ENCODE measurements around the gene BBLN.

The BBLN gene

DNA sequence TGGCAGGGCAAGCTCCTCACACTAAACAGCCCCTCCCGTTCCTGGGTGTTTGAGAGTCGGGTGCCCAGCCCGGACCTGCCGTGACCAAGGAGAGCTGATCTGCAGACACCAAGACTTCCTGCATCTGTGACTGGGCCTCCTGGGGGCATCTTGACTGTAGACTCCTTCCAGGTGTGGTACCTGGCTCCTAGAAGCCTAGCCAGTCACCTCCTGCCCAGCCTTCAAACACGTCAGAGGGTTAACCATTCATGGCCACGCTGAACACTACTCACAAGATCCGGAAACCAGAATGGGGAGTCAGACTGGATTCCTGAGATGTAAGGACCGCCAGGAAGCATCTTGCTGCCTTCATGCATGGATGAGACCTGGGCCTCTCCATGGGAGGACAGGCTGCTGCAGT lies 14.5 kb upstream of the BBLN start:
- no peak for DNase-seq (ENCODE audit: low read depth)

DNA sequence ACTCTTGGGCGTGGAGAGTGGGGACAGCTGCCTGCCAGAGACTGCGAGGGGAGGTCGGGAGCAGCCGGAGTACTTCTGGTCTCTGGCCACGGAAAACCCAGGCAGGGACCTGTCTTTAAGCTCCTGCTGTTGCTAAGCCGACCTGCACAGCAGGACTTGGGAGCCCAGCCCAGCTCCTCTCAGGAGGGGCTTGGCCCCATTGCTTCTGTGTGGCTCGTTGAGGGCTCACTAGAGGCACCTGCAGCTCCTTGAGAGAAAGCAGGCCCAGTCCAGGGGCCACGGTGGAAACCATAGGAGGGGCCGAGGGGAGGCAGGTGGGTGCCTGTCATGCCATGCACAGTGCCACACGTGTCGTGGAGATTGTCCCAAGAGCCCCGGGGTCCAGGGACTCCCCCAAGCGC lies 14.1 kb upstream of the BBLN start:
- no peak for DNase-seq (ENCODE audit: low read depth)

DNA sequence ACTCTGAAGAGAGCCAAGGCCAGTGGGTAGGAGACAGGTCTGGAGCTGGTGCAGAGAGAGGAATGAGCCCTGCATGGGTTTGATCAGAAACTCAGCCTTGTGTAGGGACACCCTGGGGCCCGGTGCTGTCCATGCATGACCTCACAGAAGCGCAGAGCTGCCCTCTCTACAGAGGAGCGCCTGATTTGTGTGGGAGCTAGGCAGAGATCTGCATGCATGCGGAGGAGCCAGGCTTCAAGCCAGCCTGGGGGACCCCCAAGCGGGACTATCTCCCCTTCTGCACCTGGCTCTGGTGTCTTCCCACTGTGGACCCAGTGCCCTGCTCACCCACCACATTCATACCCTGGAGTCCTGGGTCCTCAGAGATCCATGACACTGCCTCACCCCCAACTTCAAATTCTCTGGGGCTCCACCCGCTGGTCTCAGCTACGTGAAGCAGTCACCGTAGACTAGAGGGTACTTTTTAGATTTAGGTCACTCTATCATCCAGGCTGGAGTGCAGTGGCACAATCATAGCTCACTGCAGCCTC lies 13.4 kb upstream of the BBLN start:
- DNase-seq (ENCODE audit: low read depth): no peak

DNA sequence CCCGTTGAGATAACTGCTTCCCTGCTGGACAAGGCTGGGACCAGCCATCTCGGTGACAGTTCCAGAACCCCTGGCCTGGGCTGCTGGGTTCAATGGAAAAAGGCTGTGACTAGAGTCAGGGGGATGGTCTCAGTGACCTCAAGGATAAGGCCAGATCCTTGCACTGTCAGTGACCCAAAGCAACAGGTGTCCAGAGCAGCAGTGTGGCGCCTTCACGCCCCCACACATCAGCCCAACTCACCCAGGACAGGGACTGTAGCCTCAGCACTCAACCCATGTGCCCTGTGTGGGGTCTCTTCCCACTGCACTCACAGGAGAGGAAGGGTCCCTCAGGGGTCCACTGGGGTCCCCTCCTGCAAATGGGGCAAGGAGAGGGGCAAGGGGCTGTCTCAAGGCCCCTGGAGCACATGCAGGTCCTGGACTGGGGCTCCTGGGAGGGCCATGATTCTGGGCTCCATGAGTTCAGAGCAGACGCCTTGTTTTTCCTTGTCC lies 11.5 kb upstream of the BBLN start:
- no peak for DNase-seq (ENCODE audit: low read depth)

DNA sequence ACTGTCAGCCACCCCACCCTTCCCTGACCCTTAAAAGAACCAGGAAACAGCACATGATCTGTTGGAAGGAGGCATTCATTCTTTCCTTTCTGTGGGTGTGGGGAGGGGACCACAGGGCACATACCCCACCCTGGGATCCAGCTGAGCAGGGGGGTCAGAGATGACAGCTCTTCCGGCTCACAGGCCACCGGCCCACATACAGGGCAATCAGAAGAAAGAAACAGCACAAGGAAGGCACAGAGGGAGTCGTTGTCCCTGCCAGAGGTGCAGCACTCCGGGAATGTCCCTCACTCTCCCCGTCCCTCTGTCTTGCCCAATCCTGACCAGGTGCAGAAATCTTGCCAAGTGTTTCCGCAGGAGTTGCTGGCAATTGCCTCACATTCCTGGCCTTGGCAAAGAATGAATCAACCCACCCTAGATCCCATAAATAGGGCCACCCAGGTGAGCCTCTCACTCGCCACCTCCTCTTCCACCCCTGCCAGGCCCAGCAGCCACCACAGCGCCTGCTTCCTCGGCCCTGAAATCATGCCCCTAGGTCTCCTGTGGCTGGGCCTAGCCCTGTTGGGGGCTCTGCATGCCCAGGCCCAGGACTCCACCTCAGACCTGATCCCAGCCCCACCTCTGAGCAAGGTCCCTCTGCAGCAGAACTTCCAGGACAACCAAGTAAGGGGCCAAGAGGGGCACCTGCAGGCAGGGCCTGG lies 10.9 kb upstream of the BBLN start, which contains the start of gene LCN2:
Gene LCN2 (plus strand): TSS at position 453 of the 701 bp plus-strand sequence. CDS start 73 bp downstream, at position 526.
- no peak for DNase-seq (ENCODE audit: low read depth)

DNA sequence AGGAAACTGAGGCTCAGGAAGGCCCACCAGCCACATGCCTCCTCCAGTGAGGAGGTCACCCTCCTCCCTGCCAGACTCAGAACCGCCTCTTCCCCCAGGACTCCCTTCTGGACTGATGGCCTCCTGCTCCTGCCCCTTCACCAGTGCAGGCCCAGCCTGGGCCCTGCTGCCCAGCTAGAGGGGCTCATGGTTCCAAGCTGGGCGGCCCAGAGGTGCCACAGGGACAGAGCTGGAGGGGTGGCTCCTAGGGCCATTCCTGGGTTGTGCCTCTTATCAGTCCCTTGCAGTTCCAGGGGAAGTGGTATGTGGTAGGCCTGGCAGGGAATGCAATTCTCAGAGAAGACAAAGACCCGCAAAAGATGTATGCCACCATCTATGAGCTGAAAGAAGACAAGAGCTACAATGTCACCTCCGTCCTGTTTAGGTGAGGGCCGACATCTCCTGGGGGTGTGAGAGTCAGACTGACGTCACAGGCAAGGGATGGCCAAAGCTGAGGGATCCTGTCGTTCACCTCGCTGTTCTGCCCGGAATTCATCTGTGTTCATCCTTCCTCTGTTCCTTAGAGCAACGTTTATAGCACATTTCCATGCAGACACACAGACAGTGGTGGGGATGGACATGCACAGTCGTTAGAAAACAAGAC lies 10.0 kb upstream of the BBLN start:
- no peak for DNase-seq (ENCODE audit: low read depth)

DNA sequence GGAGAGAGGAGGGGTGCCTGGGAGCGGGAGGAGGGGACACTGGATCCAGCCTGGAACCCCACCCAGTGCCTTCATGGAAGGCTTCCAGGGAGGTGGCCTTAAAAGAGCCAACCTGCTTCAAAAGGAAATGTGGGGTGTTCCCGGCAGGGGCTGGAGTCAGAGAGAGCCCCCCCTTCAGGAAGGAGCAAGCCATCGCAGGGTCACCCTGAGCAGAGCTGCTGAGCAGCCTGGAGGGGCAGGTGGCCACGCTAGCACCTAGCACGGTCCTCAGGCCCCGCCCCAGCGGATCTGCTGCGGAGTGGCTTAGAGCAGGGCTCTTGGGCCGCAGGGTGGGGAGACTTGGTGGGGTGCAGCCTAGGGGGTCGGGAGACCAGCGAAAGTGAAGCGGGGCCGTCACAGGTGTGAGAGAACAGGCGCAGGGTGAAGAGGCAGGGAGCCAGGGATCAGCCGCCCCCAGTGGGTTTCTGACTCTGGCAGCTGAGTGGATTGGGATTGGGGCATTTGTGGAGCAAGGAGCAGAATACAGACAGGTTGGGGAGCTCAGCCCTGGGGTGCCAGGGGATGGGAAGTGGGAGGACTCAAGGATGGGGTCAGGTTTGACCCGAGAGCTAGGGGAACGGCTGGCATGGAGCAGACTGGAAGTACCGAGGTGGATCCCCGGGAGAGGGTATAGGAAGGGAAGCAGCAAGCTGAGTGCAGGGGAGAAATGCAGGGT lies 9.3 kb upstream of the BBLN start:
- DNase-seq (ENCODE audit: low read depth): no peak

DNA sequence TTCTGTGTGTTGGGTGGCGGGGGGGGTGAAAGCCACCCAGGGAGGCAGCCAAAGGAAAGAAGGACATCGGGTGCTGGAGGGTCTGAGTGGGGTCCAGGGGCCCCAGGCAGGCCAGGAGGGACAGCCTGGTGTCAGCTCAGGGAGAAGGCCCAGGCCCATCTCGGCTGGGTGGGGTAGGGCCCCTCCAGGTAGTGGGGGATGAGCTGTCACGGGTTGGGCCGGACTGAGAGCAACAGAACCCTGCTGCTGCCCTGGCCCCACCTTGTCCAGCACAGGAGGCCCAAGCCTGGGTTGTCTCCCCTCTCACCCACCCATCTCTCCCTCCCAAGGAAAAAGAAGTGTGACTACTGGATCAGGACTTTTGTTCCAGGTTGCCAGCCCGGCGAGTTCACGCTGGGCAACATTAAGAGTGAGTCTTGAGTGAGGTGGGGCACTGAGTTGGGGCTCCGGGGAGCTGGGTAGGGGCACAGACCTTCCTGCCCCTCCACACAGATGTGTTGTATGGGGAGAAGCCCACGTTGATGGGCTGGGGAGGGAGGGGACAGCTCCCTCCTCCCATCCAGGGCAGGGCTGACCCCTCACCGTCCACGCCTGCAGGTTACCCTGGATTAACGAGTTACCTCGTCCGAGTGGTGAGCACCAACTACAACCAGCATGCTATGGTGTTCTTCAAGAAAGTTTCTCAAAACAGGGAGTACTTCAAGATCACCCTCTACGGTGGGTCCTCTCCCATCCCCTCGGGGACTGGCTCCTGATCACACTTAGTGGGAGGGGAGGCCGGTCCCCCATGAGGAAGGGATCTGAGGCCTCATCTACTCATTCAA lies 8.5 kb upstream of the BBLN start:
- DNase-seq (ENCODE audit: low read depth): no peak

DNA sequence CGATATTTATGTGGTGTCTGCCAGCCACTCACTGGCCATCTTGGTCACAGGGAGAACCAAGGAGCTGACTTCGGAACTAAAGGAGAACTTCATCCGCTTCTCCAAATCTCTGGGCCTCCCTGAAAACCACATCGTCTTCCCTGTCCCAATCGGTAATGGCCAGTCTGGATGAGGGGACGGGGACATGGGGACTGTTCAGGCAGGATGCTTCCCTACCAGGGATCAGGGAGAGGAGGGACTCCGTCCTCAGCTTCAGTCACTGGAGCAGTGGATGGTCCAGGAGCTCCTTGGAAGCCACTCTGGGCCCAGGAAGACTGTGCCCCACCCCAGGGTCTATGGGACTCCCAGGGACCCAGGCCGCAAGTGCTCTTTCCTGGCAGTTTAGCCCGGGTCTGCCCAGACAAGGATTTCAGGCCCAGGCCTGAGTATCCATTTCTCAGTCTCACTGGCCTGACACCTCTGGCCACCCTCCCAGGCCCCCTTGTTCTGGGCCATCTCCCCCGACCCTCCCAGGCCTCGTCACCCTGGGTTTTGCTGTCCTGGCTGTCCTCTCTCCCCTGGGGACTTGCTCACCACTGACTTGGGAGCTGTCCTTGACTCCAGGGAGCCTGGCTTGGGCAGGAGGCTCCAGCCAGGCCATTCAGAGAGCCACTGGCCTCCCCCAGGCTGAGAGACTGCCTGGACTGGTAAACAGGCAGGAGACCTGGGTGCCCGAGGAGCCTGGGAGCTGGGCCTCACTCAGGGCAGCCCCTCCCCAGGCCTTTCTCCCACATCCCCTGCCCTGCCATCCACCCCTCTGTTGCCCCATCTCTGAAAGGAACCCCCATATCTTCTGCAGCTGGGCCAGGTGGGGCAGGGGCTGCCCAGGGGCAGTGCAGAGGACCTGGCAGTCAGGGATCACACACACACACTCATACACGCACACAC lies 7.7 kb upstream of the BBLN start:
- DNase-seq (ENCODE audit: low read depth): no peak

DNA sequence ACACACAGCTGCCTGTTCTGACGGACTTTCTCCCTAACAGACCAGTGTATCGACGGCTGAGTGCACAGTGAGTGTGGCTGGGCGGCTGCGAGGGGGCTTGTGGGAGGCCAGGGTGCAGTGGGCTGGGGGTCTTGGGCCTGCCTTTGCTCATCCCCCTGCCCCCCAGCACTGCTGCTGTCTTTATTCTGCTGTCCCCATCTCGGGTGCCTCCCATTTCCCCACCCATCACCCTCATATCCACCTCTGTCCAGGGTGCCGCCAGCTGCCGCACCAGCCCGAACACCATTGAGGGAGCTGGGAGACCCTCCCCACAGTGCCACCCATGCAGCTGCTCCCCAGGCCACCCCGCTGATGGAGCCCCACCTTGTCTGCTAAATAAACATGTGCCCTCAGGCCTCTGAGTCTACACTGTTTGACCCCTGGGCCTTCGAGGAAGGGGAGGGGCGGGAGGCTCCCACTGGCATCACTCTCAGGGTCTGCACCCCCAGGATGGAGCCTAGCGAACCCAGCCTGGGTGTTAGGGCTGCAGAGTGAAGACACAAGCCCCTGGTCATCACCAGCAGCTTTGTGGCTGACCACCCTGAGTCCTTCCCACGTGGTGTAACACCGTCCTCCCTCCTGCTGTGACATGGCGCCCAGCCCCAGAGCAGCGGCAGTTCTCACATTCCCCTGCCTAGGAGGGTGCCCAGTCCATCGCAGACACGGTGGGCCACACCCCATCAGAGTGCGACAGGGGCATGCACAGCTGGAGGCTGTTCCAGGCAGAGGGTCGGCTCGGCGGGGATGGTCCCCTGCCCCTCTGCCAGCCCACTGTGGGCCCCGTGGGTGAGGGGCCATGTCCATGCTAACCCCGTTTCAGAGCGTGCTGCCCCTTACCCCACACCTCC lies 6.8 kb upstream of the BBLN start:
- no peak for DNase-seq (ENCODE audit: low read depth)

DNA sequence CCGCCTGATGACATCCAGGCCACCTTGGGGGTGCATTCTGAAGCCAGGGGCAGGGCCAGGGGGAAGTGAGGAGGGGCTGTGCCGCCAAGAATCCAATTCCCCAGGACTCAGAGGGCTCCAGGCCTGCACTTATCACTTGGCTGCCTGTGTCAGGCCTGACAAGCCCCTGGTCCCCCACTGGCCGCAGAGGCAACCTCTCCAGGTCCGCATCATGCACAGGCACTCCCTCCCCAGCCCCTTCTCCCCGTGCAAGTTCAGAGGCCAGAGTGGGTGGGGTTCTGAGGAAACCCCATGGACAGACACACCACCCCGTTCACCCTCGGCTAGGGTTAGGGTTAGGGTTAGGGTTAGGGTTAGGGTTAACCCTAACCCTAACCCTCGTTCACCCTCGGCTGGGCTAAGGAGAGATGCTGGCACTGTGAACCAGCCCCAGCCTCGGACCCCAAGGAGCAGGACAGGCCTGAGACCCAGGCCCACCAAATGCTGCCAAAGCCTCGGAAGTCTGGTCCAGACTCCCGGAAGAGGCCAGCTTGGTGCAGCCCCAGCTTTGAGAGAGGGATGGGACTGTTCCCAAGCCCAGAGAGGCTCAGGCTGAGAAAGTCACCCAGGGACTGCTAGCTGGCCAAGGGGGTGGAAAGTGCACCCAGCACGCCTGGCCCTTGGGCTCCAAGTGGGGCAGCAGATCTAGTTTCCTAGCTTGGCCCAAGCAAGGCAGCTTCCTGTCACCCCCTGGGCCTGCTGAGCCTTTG lies 5.9 kb upstream of the BBLN start:
- DNase-seq (ENCODE audit: low read depth): no peak

DNA sequence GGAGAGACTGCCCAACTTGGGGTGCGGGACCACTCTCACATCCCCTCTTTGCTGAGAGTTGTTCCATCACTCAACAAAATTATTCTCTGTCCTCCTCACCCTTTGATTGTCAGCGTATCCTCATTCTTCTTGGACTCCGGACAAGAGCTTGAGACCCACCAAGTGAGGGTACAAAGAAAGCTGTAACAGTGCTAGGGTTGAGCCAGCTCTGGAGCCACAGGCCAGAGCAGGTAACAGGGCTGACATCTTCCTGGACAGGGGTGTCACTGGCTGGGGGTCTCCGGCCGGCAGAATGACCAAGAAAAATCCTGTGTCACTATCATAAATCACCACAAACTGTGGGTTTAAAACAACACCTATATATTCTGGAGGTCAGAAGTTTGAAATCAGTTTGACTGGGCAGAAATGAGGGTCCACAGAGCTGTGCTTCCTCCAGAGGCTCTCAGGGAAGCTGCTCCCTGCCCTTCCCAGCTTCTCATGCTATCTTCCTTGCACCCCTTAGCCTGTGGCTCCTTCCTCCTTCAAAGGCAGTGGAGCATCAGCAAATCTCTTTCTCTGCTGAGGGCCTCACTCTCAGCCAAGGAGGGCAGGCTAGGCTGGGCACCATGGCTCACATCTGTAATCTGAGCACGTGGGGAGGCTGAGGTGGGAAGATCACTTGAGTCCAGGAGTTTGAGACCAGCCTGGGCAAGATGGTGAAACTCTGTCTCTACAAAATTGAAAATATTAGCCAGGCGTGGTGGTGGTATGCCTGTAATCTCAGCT lies 4.1 kb upstream of the BBLN start:
- DNase-seq (ENCODE audit: low read depth): no peak

DNA sequence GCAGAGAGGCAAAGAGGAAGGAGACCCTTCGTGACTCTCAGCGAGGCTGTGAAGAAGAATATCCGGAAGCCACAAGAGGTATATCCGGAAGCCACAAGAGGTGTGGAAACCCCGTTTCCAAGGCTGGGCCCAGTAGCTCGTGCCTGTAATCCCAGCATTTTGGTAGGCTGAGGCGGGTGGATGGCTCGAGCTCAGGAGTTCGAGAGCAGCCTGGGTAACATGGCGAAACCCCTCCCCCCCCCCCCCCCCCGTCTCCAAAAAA lies 612 bp upstream of the BBLN start:
- peak; percentile 8 for DNase-seq (ENCODE audit: low read depth)

DNA sequence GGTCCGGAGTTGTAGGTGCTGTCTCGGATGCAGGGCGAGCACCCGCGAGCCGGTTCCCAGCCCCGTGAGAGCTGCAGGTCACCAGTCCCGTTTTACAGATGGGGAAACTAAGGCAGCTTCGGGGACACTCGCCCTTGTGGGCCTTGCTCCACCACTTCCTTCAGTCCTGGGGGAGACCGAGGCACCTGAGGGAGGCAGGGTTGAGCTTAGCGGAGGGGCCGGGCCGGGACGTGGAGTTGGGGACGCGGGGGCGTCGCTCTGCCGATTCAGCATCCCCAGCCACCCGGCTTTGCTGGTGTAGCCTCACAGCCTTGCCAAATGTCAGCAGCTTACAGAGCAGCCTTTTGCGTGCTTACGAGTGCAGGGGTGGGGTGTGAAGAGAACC lies 530 bp downstream of the BBLN start:
- peak; percentile 56 for DNase-seq (ENCODE audit: low read depth)

DNA sequence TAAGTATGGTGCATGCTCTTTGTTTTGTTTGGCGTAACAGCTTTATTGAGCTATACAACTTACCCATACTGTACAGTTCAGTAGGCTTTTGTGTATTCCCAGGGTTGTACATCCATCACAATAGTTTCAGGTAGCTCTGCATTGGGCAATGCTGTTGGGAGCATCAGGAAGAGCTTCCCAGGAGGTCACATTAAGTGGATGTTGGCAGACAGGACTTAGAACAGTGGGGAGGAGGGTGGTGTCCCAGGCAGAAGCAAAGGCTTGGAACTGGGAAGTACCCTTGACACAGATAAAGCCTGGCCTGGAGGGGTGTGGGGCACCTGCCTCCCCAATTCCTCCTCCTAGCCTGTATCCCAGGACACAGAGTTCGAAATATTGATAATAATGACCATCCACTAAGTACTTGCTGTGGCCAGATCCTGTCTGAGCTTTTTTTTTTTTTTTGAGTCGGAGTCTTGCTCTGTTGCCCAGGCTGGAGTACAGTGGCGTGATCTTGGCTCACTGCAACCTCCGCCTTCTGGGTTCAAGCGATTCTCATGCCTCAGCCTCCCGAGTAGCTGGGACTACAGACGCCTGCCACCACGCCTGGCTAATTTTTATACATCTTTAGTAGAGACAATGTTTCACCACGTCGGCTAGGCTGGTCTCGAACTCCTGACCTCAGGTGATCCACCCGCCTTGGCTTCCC lies 1.3 kb downstream of the BBLN start:
- DNase-seq (ENCODE audit: low read depth): no peak

DNA sequence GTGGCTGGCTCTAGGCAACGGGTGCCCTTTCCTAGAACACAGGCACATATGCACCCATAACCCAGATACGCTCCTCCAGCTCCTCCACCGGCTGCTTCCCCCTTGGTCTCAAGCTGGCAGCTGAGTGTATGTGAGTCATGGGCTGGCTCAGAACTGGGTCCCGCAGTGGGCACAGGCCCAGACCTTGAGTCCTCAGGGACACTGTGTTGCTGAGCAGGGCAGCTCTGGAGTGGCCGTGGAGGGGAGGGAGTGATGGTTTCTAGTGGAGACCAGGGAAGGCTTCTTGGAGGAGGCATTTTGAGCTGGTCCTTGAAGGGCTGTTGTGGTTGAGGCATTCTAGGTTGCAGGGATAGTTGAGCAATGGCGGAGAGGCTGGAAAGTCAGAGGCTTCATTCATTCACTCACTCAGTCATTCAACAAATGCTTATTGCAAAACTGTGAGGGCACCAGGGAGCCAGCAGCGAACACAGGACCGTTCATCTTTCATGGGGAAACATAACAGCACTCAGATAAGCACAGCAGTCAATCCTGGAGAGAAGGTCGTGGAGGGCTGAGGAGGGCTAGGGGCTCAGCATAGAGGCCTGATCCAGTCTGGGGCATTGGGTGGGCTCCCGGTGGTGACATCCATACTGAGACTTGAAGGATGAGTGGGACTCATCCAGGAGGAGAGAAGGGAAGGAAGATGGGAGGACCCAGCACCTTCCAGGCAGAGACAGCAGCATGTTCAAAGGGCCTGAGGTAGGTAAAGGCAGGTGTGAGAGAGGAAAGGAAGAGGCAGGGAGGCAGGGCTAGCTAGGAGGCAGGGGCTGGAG lies 2.4 kb downstream of the BBLN start:
- DNase-seq (ENCODE audit: low read depth): no peak

DNA sequence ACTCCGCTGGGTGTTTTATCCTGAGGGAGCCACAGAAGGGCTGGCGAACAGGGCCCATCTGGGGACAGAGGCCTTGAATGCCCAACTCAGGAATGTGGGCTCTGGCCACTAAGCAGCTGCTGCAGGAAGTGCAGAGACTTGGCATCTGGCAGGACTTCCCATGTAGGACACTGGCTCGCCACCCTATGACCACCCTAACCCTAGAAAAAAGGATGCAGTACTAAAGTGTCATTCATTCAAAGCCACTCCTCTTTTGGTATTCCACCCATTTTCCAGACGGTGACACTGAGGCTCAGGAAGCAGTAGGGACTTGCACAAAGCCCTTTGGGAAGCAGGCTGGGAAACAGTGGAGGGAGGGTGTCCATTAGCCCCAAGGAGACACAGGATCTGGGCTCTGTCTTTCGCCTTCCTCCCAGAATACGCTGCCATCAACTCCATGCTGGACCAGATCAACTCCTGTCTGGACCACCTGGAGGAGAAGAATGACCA lies 3.0 kb downstream of the BBLN start:
- DNase-seq (ENCODE audit: low read depth): no peak
